ENCODE measurements around the gene LINS1.

The LINS1 gene

GRCh38 chr15:100560323-100560722, 41.7 kb downstream of the LINS1 start:
- Histone ChIP-seq H3K79me2 (ENCODE audit: insufficient read depth, low read length) (no peaks in the 10 kb centered on the region), H3K36me3 (ENCODE audit: low read length) (no peaks in the 10 kb centered on the region), H3K4me2 (ENCODE audit: low read depth, low read length, poor library complexity, severe bottlenecking) (no peak overlapping the region), H3K27ac (ENCODE audit: low read depth, low read length) (no peak overlapping the region), H3K9ac (ENCODE audit: low read length) (no peak overlapping the region), H3K9me2 (replicated peaks; ENCODE audit: insufficient read depth, low read length) (no peaks in the 10 kb centered on the region), H4K20me1 (ENCODE audit: low read depth, low read length) (no peaks in the 10 kb centered on the region), H2AFZ (ENCODE audit: low read depth, low read length, severe bottlenecking) (no peak overlapping the region), H3K27me3 (ENCODE audit: low read length) (no peaks in the 10 kb centered on the region), H3K9me3 (ENCODE audit: insufficient read depth, low read length) (no peaks in the 10 kb centered on the region), H3F3A (ENCODE audit: insufficient read depth) (no peaks in the 10 kb centered on the region), H3K4me3 (ENCODE audit: insufficient read depth, low read length, poor library complexity, severe bottlenecking) (no peak overlapping the region)
- no peak for TF ChIP-seq EZH2phosphoT487 (conservative IDR thresholded peaks at IDR 0.05; ENCODE audit: low read length)
- TF ChIP-seq, protein P1, sequence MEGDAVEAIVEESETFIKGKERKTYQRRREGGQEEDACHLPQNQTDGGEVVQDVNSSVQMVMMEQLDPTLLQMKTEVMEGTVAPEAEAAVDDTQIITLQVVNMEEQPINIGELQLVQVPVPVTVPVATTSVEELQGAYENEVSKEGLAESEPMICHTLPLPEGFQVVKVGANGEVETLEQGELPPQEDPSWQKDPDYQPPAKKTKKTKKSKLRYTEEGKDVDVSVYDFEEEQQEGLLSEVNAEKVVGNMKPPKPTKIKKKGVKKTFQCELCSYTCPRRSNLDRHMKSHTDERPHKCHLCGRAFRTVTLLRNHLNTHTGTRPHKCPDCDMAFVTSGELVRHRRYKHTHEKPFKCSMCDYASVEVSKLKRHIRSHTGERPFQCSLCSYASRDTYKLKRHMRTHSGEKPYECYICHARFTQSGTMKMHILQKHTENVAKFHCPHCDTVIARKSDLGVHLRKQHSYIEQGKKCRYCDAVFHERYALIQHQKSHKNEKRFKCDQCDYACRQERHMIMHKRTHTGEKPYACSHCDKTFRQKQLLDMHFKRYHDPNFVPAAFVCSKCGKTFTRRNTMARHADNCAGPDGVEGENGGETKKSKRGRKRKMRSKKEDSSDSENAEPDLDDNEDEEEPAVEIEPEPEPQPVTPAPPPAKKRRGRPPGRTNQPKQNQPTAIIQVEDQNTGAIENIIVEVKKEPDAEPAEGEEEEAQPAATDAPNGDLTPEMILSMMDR (IDR thresholded peaks at IDR 0.05; ENCODE audit: insufficient read depth, low read length, poor library complexity, severe bottlenecking): no peak

DNA sequence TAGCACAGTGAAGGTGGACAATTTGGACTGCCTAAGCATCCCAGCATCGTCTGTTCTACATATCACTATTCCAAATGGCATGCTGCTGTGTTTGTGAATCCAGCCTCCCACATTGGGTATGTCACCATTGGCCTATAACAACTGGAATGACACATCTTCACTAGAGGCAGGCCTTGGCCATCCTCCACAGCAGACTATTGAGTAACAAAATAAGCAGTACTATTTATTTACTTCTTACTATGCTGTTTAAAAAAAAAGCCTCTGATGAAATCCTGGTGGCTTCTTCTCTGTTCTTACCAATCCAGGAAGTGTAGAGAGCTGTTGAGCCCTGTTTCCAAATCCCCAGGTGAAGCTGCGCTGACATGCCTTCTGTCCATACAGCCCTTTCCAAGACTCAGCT, 42.7 kb downstream of the LINS1 start:
- Histone ChIP-seq H3K9me3 (ENCODE audit: insufficient read depth, low read length) (no peaks in the 10 kb centered on the region), H3K4me2 (ENCODE audit: low read depth, low read length, poor library complexity, severe bottlenecking) (no peak overlapping the region), H3K79me2 (ENCODE audit: insufficient read depth, low read length) (no peaks in the 10 kb centered on the region), H3K4me3 (ENCODE audit: insufficient read depth, low read length, poor library complexity, severe bottlenecking) (no peak overlapping the region), H3K9me2 (replicated peaks; ENCODE audit: insufficient read depth, low read length) (no peaks in the 10 kb centered on the region), H2AFZ (ENCODE audit: low read depth, low read length, severe bottlenecking) (no peak overlapping the region), H3K36me3 (ENCODE audit: low read length) (no peaks in the 10 kb centered on the region), H3K27ac (ENCODE audit: low read depth, low read length) (no peak overlapping the region), H3K9ac (ENCODE audit: low read length) (no peak overlapping the region), H3F3A (ENCODE audit: insufficient read depth) (no peaks in the 10 kb centered on the region), H3K27me3 (ENCODE audit: low read length) (no peaks in the 10 kb centered on the region), H4K20me1 (ENCODE audit: low read depth, low read length) (no peaks in the 10 kb centered on the region)
- TF ChIP-seq EZH2phosphoT487 (conservative IDR thresholded peaks at IDR 0.05; ENCODE audit: low read length): no peak
- TF ChIP-seq, protein P1 (IDR thresholded peaks at IDR 0.05; ENCODE audit: insufficient read depth, low read length, poor library complexity, severe bottlenecking): no peak

DNA sequence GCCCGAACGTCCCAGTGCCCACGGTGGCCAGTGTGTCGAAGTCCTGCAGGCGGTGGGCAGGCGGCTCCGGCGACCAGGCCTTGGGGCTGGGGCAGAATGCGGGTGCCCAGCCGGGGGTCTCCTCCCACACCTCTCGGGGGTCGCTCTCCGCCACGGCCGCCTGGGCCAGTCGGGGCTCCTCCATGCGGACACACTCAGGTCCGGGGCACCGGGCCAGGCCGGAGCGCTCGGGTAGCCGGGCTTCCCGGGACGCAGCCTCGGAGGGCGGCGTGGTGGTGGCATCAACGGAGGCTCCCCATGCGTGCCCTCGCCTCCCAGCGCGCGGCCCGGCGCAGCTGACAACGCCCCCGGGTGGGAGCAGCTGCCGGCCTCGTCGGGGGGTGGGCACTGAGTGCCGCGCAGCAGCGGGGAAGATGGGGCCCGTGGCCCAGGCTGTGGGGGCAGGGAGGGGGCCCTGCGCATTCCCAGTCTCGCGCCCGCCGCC, 43.2 kb downstream of the LINS1 start:
- H3K9me2 ChIP-seq (replicated peaks; ENCODE audit: insufficient read depth, low read length): no peaks in the 10 kb centered on the region
- H3K4me2 ChIP-seq (ENCODE audit: low read depth, low read length, poor library complexity, severe bottlenecking): no peak overlapping the region
- no peak for TF ChIP-seq EZH2phosphoT487 (conservative IDR thresholded peaks at IDR 0.05; ENCODE audit: low read length)
- TF ChIP-seq, protein P1 (IDR thresholded peaks at IDR 0.05; ENCODE audit: insufficient read depth, low read length, poor library complexity, severe bottlenecking): no peak
- no peaks in the 10 kb centered on the region for H3K27me3 ChIP-seq (ENCODE audit: low read length)
- no peak overlapping the region for H3K27ac ChIP-seq (ENCODE audit: low read depth, low read length)
- no peak overlapping the region for H3K9ac ChIP-seq (ENCODE audit: low read length)
- no peaks in the 10 kb centered on the region for H3K79me2 ChIP-seq (ENCODE audit: insufficient read depth, low read length)
- no peaks in the 10 kb centered on the region for H3K36me3 ChIP-seq (ENCODE audit: low read length)
- H3K4me3 ChIP-seq (ENCODE audit: insufficient read depth, low read length, poor library complexity, severe bottlenecking): no peak overlapping the region
- H3K9me3 ChIP-seq (ENCODE audit: insufficient read depth, low read length): no peaks in the 10 kb centered on the region
- H4K20me1 ChIP-seq (ENCODE audit: low read depth, low read length): no peaks in the 10 kb centered on the region
- H3F3A ChIP-seq (ENCODE audit: insufficient read depth): no peaks in the 10 kb centered on the region
- H2AFZ ChIP-seq (ENCODE audit: low read depth, low read length, severe bottlenecking): no peak overlapping the region

All from SU-DHL-6 (cell line).